ENCODE results near the gene TSC1. TPM values are rescaled to one million over a fixed set of nuclear protein-coding genes. Genes with fewer than 3 reads are reported as not detected.
A peak's percentile ranks its signal among the peaks of the same experiment; 100 is the strongest.

Gene TSC1
- total RNA-seq, 1 donor from 2014 or later, result 54.4 TPM

DNA sequence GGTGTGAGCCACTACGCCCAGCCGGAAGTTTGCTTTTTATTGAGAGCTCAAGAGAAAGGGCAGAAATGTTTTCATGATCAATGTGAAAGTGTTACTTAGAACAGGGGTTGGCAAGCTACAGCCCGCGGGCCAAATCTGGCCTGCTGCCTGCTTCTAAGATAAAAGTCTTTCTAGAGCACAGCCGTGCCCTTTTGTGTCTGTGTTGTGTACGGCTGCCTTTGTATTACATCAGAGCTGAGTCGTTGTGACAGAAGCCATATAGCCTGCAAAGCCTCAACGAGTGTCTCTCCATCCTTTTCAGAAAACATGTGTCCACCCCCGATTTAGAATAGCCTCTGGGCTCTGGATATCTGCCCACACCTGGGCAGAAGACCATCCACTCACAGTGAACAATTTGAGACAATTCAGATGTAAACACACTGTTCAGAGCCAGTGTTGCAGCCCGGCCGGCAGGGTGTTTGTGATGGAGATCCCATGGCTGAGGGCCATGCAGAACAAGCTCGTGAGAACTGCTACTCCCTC lies 95.2 kb downstream of the TSC1 start:
- peak; percentile 57 for DNase-seq
- intact Hi-C loops (cut with micrococcal nuclease), result no loop called here
- ATAC-seq, result peak; percentile 86

GRCh38 chr9:132846918-132847515 lies 97.4 kb downstream of the TSC1 start:
- intact Hi-C loops (cut with micrococcal nuclease), result no loop called here
- ATAC-seq (no peak), DNase-seq (no peak)

- intact Hi-C loops (cut with micrococcal nuclease), result no loop called here
- ATAC-seq (no peak), DNase-seq (no peak)
These were observed 98.1 kb downstream of the TSC1 start for GRCh38 chr9:132846109-132846917.

DNA sequence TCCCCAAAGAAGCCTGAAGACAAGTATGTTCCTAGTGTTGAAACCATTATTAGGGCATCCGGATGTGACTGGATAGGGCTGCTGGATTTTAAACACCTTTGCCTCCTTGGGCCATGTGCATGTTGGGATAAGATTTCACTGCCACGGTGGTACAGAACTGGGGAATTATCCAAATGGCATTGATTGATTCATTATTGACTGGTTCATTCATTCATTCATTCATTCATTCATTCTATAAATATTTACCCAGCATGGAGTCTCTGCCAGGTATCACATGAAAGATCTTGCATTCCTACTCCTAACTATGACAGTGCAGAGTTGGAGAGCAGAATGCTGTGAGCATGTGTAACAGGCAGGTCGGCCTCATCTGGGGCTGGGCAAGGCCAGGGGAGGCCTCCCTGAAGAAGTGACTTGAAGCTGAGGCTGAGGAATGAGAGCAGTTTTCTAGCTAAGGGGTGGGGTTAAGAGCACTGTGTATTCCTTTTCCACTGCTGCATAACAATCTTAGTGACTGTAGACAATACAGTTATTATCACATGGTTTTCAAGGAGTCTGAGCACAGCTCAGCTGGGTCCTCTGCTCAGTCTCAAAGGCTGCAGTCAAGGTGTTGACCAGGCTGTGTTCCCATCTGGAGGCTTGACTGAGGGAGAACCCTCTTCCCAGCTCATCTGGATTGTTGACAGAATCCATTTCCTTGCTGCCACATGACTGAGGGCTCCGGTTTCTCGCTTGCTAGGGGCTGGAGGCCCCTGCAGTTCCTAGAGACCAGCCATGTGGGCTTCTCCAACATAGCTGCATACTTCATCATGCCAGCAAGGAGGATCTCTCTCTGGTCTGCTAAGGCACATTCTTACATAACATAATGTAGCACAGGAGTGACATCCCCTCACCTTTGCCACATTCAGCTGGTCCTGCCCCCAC lies 102.0 kb downstream of the TSC1 start:
- intact Hi-C loops (cut with micrococcal nuclease), result no loop called here
- no peak for DNase-seq
- ATAC-seq, result no peak

Small RNAs within 50 kb of the gene (microRNA-seq; reads per million reads assigned to microRNA genes)
- not detected for gene MIR548AW (ENCODE audit: borderline number of aligned reads)

Other genes starting within 250 kb of the TSC1 start
- 0.42 TPM for gene AK8, start 66.3 kb downstream of the TSC1 start, total RNA-seq
- gene SPACA9, start 65.7 kb downstream of the TSC1 start, total RNA-seq, result 4.4 TPM
- 0.25 TPM for gene GFI1B, start 34.1 kb upstream of the TSC1 start, total RNA-seq
- gene GTF3C5, start 86.4 kb upstream of the TSC1 start, total RNA-seq, result 60.8 TPM
- 7.2 TPM for gene CEL, start 117.4 kb upstream of the TSC1 start, total RNA-seq
- 33.1 TPM for gene RALGDS, start 176.6 kb upstream of the TSC1 start, total RNA-seq
- gene GBGT1, start 219.3 kb upstream of the TSC1 start, total RNA-seq, result 6.2 TPM

Data from left ventricle myocardium superior (tissue), 1 donor.